ENCODE results near the gene JAGN1. TPM values are rescaled to one million over a fixed set of nuclear protein-coding genes. Genes with fewer than 3 reads are reported as not detected.

JAGN1 gene
- total RNA-seq, 1 experiment from 2014 or later, result 49.7 TPM

GRCh38 chr3:9906480-9906879 lies 16.1 kb downstream of the JAGN1 start:
- CTCF ChIA-PET, result interaction anchor here (1.0 kb wide), 1 partner anchor 40 kb away, joined by 4 read pairs; no protein-coding TSS in a partner anchor

GRCh38 chr3:9908286-9908685 lies 17.9 kb downstream of the JAGN1 start:
- no peak for TF ChIP-seq CTCF (IDR thresholded peaks at IDR 0.05; ENCODE audit: unreplicated experiment)
- ChIA-PET POLR2A (interaction anchor here (0.7 to 2.2 kb wide), 4 partner anchors 8 to 58 kb away, joined by 3 to 7 read pairs (median 4); partner anchors contain the start of gene IL17RC), CTCF (no interaction called here)
- DNase-seq (ENCODE audit: unreplicated experiment), result no peak
- Mint-ChIP-seq H3K27ac (ENCODE audit: low read depth, unreplicated experiment) (no peak overlapping the region), H3K27me3 (ENCODE audit: insufficient read depth, unreplicated experiment) (no peaks in the 10 kb centered on the region), H3K4me3 (ENCODE audit: unreplicated experiment) (no peak overlapping the region), H3K36me3 (ENCODE audit: insufficient read depth, unreplicated experiment) (peaks cover 12% of the 10 kb centered on the region), H3K4me1 (ENCODE audit: insufficient read depth, unreplicated experiment) (peaks cover 18% of the 10 kb centered on the region), H3K9me3 (ENCODE audit: unreplicated experiment) (no peaks in the 10 kb centered on the region)
- no TSS peak for BruUV-seq (replicated peaks)
- intact Hi-C loops (cut with micrococcal nuclease), result no loop called here

More at GRCh38 chr3:9906480-9906879, 16.1 kb downstream of the JAGN1 start:
- no peak for TF ChIP-seq CTCF (IDR thresholded peaks at IDR 0.05; ENCODE audit: unreplicated experiment)
- H3K36me3 Mint-ChIP-seq (ENCODE audit: insufficient read depth, unreplicated experiment), result peaks cover 12% of the 10 kb centered on the region
- H3K4me3 Mint-ChIP-seq (ENCODE audit: unreplicated experiment), result no peak overlapping the region
- DNase-seq (ENCODE audit: unreplicated experiment), result no peak
- H3K9me3 Mint-ChIP-seq (ENCODE audit: unreplicated experiment), result no peaks in the 10 kb centered on the region
- H3K27me3 Mint-ChIP-seq (ENCODE audit: insufficient read depth, unreplicated experiment), result no peaks in the 10 kb centered on the region
- intact Hi-C loops (cut with micrococcal nuclease), result no loop called here
- POLR2A ChIA-PET, result interaction anchor here (1.3 to 5.5 kb wide), 2 partner anchors 10 to 12 kb away, joined by 4 to 29 read pairs; partner anchors contain the start of gene IL17RC
- no peak overlapping the region for H3K27ac Mint-ChIP-seq (ENCODE audit: low read depth, unreplicated experiment)
- peaks cover 21% of the 10 kb centered on the region for H3K4me1 Mint-ChIP-seq (ENCODE audit: insufficient read depth, unreplicated experiment)
- no TSS peak for BruUV-seq (replicated peaks)

GRCh38 chr3:9909221-9910013 lies 19.0 kb downstream of the JAGN1 start:
- TF ChIP-seq CTCF (IDR thresholded peaks at IDR 0.05; ENCODE audit: unreplicated experiment), result no peak
- H3K9me3 Mint-ChIP-seq (ENCODE audit: unreplicated experiment), result no peaks in the 10 kb centered on the region
- BruUV-seq (replicated peaks), result no TSS peak
- CTCF ChIA-PET, result interaction anchor here (1.2 kb wide), 1 partner anchor 22 kb away, joined by 4 read pairs; no protein-coding TSS in a partner anchor
- H3K27me3 Mint-ChIP-seq (ENCODE audit: insufficient read depth, unreplicated experiment), result no peaks in the 10 kb centered on the region
- H3K36me3 Mint-ChIP-seq (ENCODE audit: insufficient read depth, unreplicated experiment), result peaks cover 12% of the 10 kb centered on the region
- POLR2A ChIA-PET, result interaction anchor here (0.6 to 2.2 kb wide), 4 partner anchors 12 to 37 kb away, joined by 3 to 7 read pairs (median 4); partner anchors contain the start of gene JAGN1
- DNase-seq (ENCODE audit: unreplicated experiment), result no peak
- intact Hi-C loops (cut with micrococcal nuclease), result no loop called here
- H3K4me3 Mint-ChIP-seq (ENCODE audit: unreplicated experiment), result no peak overlapping the region
- H3K4me1 Mint-ChIP-seq (ENCODE audit: insufficient read depth, unreplicated experiment), result peaks cover 14% of the 10 kb centered on the region
- no peak overlapping the region for H3K27ac Mint-ChIP-seq (ENCODE audit: low read depth, unreplicated experiment)

- TF ChIP-seq CTCF (IDR thresholded peaks at IDR 0.05; ENCODE audit: unreplicated experiment), result no peak
- Mint-ChIP-seq H3K27ac (ENCODE audit: low read depth, unreplicated experiment) (no peak overlapping the region), H3K9me3 (ENCODE audit: unreplicated experiment) (no peaks in the 10 kb centered on the region), H3K36me3 (ENCODE audit: insufficient read depth, unreplicated experiment) (peaks cover 7% of the 10 kb centered on the region), H3K4me3 (ENCODE audit: unreplicated experiment) (no peak overlapping the region), H3K4me1 (ENCODE audit: insufficient read depth, unreplicated experiment) (peaks cover 14% of the 10 kb centered on the region), H3K27me3 (ENCODE audit: insufficient read depth, unreplicated experiment) (no peaks in the 10 kb centered on the region)
- BruUV-seq (replicated peaks), result no TSS peak
- no peak for DNase-seq (ENCODE audit: unreplicated experiment)
- CTCF ChIA-PET, result interaction anchor here (0.6 to 3.9 kb wide), 10 partner anchors 8 to 63 kb away, joined by 3 to 21 read pairs (median 5); partner anchors contain the start of genes CRELD1 and IL17RE
- POLR2A ChIA-PET, result interaction anchor here (0.6 to 8.4 kb wide), 18 partner anchors 9 to 281 kb away, joined by 3 to 98 read pairs (median 7); partner anchors contain the start of genes ARPC4, CRELD1, IL17RE and JAGN1
- intact Hi-C loops (cut with micrococcal nuclease), result no loop called here
Measured at GRCh38 chr3:9911863-9912262, 21.5 kb downstream of the JAGN1 start.
